ENCODE results near the gene SAA4. TPM values are rescaled to one million over a fixed set of nuclear protein-coding genes. Genes with fewer than 3 reads are reported as not detected.

SAA4 gene
- polyA plus RNA-seq, 1 donor from 2014 or later: 0.58 TPM

- no peaks in the 10 kb centered on the region for H3K79me2 ChIP-seq (replicated peaks; ENCODE audit: insufficient read depth, low read length)
- no peak overlapping the region for H3K9ac ChIP-seq (ENCODE audit: low read length)
- H2AFZ ChIP-seq (ENCODE audit: low read depth, low read length): no peak overlapping the region
- no peak overlapping the region for H3K4me2 ChIP-seq (ENCODE audit: low read length)
- no peak overlapping the region for H3K27ac ChIP-seq (ENCODE audit: low read length)
- no peaks in the 10 kb centered on the region for H3K9me2 ChIP-seq (ENCODE audit: insufficient read depth, low read length)
- no peak for TF ChIP-seq CTCF (IDR thresholded peaks at IDR 0.05; ENCODE audit: poor library complexity, severe bottlenecking)
- TF ChIP-seq RAD21 (conservative IDR thresholded peaks at IDR 0.05): no peak
- no peak for TF ChIP-seq MXI1 (conservative IDR thresholded peaks at IDR 0.05; ENCODE audit: poor library complexity, severe bottlenecking)
- TF ChIP-seq SMC3 (conservative IDR thresholded peaks at IDR 0.05; ENCODE audit: poor library complexity): no peak
- TF ChIP-seq POLR2AphosphoS5 (IDR thresholded peaks at IDR 0.05): no peak
- no peak for TF ChIP-seq TAF1 (IDR thresholded peaks at IDR 0.05; ENCODE audit: low read depth)
- no peak for TF ChIP-seq REST (IDR thresholded peaks at IDR 0.05; ENCODE audit: borderline replicate concordance)
- no peak for TF ChIP-seq EP300 (conservative IDR thresholded peaks at IDR 0.05; ENCODE audit: poor library complexity, severe bottlenecking)
- no peak for TF ChIP-seq EZH2 (IDR thresholded peaks at IDR 0.05; ENCODE audit: borderline replicate concordance, insufficient read depth, low read length, poor library complexity, severe bottlenecking)
- no peaks in the 10 kb centered on the region for H3K9me3 ChIP-seq (ENCODE audit: low read length)
- H3K27me3 ChIP-seq (ENCODE audit: insufficient read depth, low read depth, low read length): no peaks in the 10 kb centered on the region
- no peaks in the 10 kb centered on the region for H3K36me3 ChIP-seq (ENCODE audit: insufficient read depth, low read length)
- no peaks in the 10 kb centered on the region for H3F3A ChIP-seq (ENCODE audit: insufficient read depth, low read length, poor library complexity, severe bottlenecking)
- no peaks in the 10 kb centered on the region for H4K20me1 ChIP-seq (ENCODE audit: insufficient read depth)
- H3K4me3 ChIP-seq (ENCODE audit: low read length): no peak overlapping the region
These were observed 7.1 kb downstream of the SAA4 start for GRCh38 chr11:18229501-18229900.

GRCh38 chr11:18225913-18226312 lies 10.7 kb downstream of the SAA4 start:
- Histone ChIP-seq H3K9ac (ENCODE audit: low read length) (no peak overlapping the region), H3K79me2 (replicated peaks; ENCODE audit: insufficient read depth, low read length) (no peaks in the 10 kb centered on the region), H3K9me3 (ENCODE audit: low read length) (no peaks in the 10 kb centered on the region), H4K20me1 (ENCODE audit: insufficient read depth) (no peaks in the 10 kb centered on the region), H3K4me3 (ENCODE audit: low read length) (no peak overlapping the region), H3K27ac (ENCODE audit: low read length) (no peak overlapping the region), H3K4me2 (ENCODE audit: low read length) (no peak overlapping the region), H3K36me3 (ENCODE audit: insufficient read depth, low read length) (no peaks in the 10 kb centered on the region), H3K9me2 (ENCODE audit: insufficient read depth, low read length) (no peaks in the 10 kb centered on the region), H3F3A (ENCODE audit: insufficient read depth, low read length, poor library complexity, severe bottlenecking) (no peaks in the 10 kb centered on the region), H3K27me3 (ENCODE audit: insufficient read depth, low read depth, low read length) (no peaks in the 10 kb centered on the region), H2AFZ (ENCODE audit: low read depth, low read length) (no peak overlapping the region)
- TF ChIP-seq REST (IDR thresholded peaks at IDR 0.05; ENCODE audit: borderline replicate concordance) (no peak), RAD21 (conservative IDR thresholded peaks at IDR 0.05) (no peak), EZH2 (IDR thresholded peaks at IDR 0.05; ENCODE audit: borderline replicate concordance, insufficient read depth, low read length, poor library complexity, severe bottlenecking) (no peak), EP300 (conservative IDR thresholded peaks at IDR 0.05; ENCODE audit: poor library complexity, severe bottlenecking) (no peak), POLR2AphosphoS5 (IDR thresholded peaks at IDR 0.05) (no peak), CTCF (IDR thresholded peaks at IDR 0.05; ENCODE audit: poor library complexity, severe bottlenecking) (no peak), MXI1 (conservative IDR thresholded peaks at IDR 0.05; ENCODE audit: poor library complexity, severe bottlenecking) (no peak), TAF1 (IDR thresholded peaks at IDR 0.05; ENCODE audit: low read depth) (no peak), SMC3 (conservative IDR thresholded peaks at IDR 0.05; ENCODE audit: poor library complexity) (no peak)
